Measurements from ENCODE around the gene CACNA1I. TPM values are rescaled to one million over a fixed set of nuclear protein-coding genes. Genes with fewer than 3 reads are reported as not detected.

Gene CACNA1I
- total RNA-seq, 2 experiments from 2014 or later: 0.36 to 0.57 TPM

- ChIA-PET POLR2A (no interaction called here), CTCF (interaction anchor here (1.2 kb wide), 1 partner anchor 388 kb away, joined by 3 read pairs; no protein-coding TSS in a partner anchor)
- Mint-ChIP-seq H3K4me3 (no peak overlapping the region), H3K36me3 (no peaks in the 10 kb centered on the region), H3K27me3 (no peaks in the 10 kb centered on the region), H3K4me1 (ENCODE audit: low read depth) (peaks cover 13% of the 10 kb centered on the region), H3K27ac (no peak overlapping the region), H3K9me3 (peaks cover 7% of the 10 kb centered on the region)
- intact Hi-C loops (cut with micrococcal nuclease): no loop called here
- no peak for DNase-seq
Measured at GRCh38 chr22:39635719-39636118, 65.2 kb downstream of the CACNA1I start.

DNA sequence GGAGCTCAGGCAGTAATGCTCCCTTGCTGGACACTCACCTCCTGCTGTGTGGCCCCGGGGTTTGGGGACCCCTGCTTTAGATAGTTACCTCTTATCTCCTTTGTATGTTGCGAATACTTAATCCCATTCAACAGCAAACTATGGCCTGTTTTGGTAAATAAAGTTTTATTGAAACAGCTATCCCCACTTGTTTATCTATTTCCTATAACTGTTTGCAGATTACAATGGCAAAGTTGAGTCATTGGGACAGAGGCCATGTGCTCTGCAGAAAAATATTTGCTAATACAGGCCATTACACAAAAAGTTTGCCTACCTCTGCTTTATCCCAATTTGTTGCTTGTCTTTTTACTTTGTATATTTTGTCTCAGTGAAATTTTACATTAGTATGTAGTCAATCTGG lies 68.4 kb downstream of the CACNA1I start:
- CTCF ChIA-PET: no interaction called here
- Mint-ChIP-seq H3K4me3 (no peak overlapping the region), H3K9me3 (peaks cover 7% of the 10 kb centered on the region), H3K27ac (no peak overlapping the region), H3K36me3 (no peaks in the 10 kb centered on the region), H3K27me3 (peaks cover 3% of the 10 kb centered on the region), H3K4me1 (ENCODE audit: low read depth) (peaks cover 9% of the 10 kb centered on the region)
- no peak for DNase-seq
- POLR2A ChIA-PET: no interaction called here
- intact Hi-C loops (cut with micrococcal nuclease): no loop called here

DNA sequence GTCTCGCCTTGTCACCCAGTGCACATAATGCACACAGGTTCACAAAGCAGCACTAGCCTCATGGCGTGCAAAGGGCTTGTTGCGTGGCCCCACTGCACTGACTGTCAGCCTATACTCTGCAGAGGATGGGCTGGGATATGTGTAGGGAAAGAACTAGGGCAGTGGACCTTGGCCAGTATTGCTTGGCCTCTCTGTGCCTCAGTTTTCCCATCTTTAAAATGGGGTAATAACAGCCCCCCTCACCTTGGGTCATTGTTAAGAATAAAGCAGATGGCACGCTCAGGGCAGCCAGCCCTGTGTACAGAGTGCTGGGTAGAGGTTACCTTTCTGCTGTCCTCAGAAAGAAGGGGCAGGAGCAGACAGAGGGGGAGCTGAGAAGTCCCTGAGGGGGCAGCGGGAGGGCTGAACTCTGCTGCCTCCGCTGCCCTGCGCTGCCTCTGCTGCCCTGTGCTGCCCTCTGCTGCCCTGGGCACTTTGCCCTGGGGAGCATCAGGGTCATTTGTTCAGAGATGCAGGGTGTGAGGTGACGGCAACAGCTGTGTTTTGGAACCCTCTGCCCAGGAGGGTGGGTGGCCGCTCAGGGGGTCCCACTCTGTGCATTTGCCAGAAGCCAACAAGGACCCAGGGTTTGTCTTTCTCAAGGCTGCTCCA lies 71.2 kb downstream of the CACNA1I start:
- no peak overlapping the region for H3K4me3 Mint-ChIP-seq
- no peak overlapping the region for H3K27ac Mint-ChIP-seq
- H3K36me3 Mint-ChIP-seq: no peaks in the 10 kb centered on the region
- intact Hi-C loops (cut with micrococcal nuclease): no loop called here
- H3K9me3 Mint-ChIP-seq: peaks cover 7% of the 10 kb centered on the region
- H3K27me3 Mint-ChIP-seq: peaks cover 3% of the 10 kb centered on the region
- H3K4me1 Mint-ChIP-seq (ENCODE audit: low read depth): no peaks in the 10 kb centered on the region
- ChIA-PET CTCF (no interaction called here), POLR2A (interaction anchor here (0.5 kb wide), 1 partner anchor 291 kb away, joined by 4 read pairs; no protein-coding TSS in a partner anchor)
- DNase-seq: no peak

- CTCF ChIA-PET: interaction anchor here (1.2 kb wide), 1 partner anchor 381 kb away, joined by 5 read pairs; no protein-coding TSS in a partner anchor
- Mint-ChIP-seq H3K36me3 (no peaks in the 10 kb centered on the region), H3K9me3 (peaks cover 7% of the 10 kb centered on the region), H3K4me1 (ENCODE audit: low read depth) (no peaks in the 10 kb centered on the region), H3K27me3 (peaks cover 3% of the 10 kb centered on the region), H3K27ac (no peak overlapping the region), H3K4me3 (no peak overlapping the region)
- POLR2A ChIA-PET: no interaction called here
- no peak for DNase-seq
- intact Hi-C loops (cut with micrococcal nuclease): no loop called here
Measured at GRCh38 chr22:39643311-39644083, 72.9 kb downstream of the CACNA1I start.

GRCh38 chr22:39645532-39645931 lies 75.0 kb downstream of the CACNA1I start:
- no peaks in the 10 kb centered on the region for H3K36me3 Mint-ChIP-seq
- no peaks in the 10 kb centered on the region for H3K9me3 Mint-ChIP-seq
- intact Hi-C loops (cut with micrococcal nuclease): no loop called here
- H3K27me3 Mint-ChIP-seq: peaks cover 3% of the 10 kb centered on the region
- ChIA-PET POLR2A (no interaction called here), CTCF (no interaction called here)
- DNase-seq: no peak
- no peak overlapping the region for H3K27ac Mint-ChIP-seq
- H3K4me3 Mint-ChIP-seq: no peak overlapping the region
- H3K4me1 Mint-ChIP-seq (ENCODE audit: low read depth): no peaks in the 10 kb centered on the region

DNA sequence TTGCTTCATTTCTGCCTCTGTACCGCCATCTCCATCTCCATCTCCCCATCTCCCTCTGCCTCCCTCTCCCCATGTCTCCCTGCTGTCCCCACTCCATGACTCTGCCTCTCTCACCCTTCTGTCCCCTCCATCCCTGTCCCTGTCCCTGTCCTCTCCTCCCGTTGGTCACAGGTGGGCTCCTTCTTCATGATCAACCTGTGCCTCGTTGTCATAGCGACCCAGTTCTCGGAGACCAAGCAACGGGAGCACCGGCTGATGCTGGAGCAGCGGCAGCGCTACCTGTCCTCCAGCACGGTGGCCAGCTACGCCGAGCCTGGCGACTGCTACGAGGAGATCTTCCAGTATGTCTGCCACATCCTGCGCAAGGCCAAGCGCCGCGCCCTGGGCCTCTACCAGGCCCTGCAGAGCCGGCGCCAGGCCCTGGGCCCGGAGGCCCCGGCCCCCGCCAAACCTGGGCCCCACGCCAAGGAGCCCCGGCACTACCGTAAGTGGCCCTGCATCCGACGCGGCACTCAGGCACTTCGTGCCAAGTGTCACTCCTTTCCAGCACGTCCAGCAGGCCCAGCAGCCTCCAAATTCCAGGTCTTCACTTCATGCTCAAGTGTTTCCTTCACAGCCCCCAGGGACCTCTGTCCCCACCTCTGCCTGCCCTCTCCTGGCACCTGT lies 76.0 kb downstream of the CACNA1I start:
- Mint-ChIP-seq H3K27ac (no peak overlapping the region), H3K27me3 (peaks cover 3% of the 10 kb centered on the region), H3K9me3 (no peaks in the 10 kb centered on the region), H3K4me3 (no peak overlapping the region), H3K4me1 (ENCODE audit: low read depth) (no peaks in the 10 kb centered on the region), H3K36me3 (no peaks in the 10 kb centered on the region)
- POLR2A ChIA-PET: no interaction called here
- CTCF ChIA-PET: no interaction called here
- DNase-seq: no peak
- intact Hi-C loops (cut with micrococcal nuclease): no loop called here

DNA sequence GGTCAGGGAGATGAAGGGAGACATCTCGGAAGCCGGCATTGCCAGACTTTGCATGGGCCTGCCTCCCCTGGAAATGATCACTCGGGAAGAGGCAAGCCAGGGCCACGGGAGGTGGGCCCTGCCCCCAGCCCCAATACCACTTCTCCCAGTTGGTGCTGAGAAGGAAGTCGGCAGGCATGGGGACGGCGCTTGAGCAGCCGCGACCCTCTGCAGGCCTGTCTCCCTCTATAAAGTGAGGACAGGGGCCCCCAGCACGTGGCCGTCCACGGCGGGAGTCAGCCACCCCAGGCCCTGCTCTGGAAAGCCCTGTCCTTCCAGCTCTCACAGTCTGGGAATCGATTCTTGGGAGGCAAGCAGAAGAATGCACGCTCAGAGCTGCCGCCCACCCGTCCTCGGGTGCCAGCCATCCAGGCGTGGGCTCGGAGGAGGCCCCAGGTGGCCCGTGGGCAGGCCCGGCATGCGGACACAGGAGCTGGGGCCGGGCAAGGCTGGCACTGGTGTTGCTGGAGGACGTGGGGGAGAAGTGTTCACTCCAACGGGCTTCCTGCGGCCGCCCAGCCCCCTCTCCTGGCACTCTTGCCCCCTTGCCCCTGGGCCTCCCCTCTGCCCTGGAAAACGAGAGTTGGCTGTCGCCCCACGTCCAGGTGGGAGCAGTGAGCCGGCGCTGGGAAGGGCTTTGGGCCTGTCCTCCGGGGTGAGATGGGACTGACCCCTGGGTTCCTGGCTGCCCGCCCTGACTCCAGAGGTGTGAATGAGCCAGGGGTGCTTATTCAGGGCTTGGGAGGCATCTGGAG lies 77.5 kb downstream of the CACNA1I start:
- intact Hi-C loops (cut with micrococcal nuclease): no loop called here
- no peaks in the 10 kb centered on the region for H3K4me1 Mint-ChIP-seq (ENCODE audit: low read depth)
- H3K9me3 Mint-ChIP-seq: no peaks in the 10 kb centered on the region
- H3K36me3 Mint-ChIP-seq: no peaks in the 10 kb centered on the region
- no peak for DNase-seq
- H3K27ac Mint-ChIP-seq: no peak overlapping the region
- POLR2A ChIA-PET: no interaction called here
- no peak overlapping the region for H3K4me3 Mint-ChIP-seq
- no peaks in the 10 kb centered on the region for H3K27me3 Mint-ChIP-seq
- CTCF ChIA-PET: no interaction called here

DNA sequence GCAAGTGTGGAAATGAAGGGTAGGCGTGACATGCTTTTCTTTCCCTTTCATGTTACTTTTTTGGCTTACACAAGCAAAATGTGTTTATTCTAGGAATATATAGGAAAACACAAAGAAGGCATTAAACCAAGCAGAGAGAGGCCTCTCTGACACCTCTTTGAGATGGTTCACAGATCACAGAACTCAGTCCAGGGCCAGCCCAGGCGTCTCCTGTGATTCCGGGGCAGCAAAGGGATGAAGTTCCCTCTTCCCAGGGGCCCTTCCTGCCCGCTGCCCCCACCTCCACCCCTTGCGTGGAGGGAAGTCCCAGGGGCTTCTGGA lies 78.0 kb downstream of the CACNA1I start:
- Mint-ChIP-seq H3K4me1 (ENCODE audit: low read depth) (no peaks in the 10 kb centered on the region), H3K9me3 (no peaks in the 10 kb centered on the region), H3K36me3 (no peaks in the 10 kb centered on the region), H3K27ac (no peak overlapping the region), H3K27me3 (no peaks in the 10 kb centered on the region), H3K4me3 (no peak overlapping the region)
- ChIA-PET POLR2A (no interaction called here), CTCF (no interaction called here)
- intact Hi-C loops (cut with micrococcal nuclease): no loop called here
- DNase-seq: no peak

DNA sequence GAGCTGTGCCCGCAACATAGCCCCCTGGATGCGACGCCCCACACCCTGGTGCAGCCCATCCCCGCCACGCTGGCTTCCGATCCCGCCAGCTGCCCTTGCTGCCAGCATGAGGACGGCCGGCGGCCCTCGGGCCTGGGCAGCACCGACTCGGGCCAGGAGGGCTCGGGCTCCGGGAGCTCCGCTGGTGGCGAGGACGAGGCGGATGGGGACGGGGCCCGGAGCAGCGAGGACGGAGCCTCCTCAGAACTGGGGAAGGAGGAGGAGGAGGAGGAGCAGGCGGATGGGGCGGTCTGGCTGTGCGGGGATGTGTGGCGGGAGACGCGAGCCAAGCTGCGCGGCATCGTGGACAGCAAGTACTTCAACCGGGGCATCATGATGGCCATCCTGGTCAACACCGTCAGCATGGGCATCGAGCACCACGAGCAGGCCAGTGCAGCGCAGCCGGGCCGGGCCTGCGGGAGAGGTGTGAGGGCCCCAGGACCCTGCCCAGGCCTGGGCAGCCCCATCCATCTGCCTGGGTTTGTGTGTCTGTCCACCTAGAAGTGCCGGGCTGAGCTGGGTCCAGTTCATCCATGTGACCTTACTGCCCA lies 79.0 kb downstream of the CACNA1I start:
- no peak for DNase-seq
- Mint-ChIP-seq H3K36me3 (no peaks in the 10 kb centered on the region), H3K4me3 (no peak overlapping the region), H3K9me3 (no peaks in the 10 kb centered on the region), H3K4me1 (ENCODE audit: low read depth) (no peaks in the 10 kb centered on the region), H3K27me3 (no peaks in the 10 kb centered on the region), H3K27ac (no peak overlapping the region)
- POLR2A ChIA-PET: no interaction called here
- intact Hi-C loops (cut with micrococcal nuclease): no loop called here
- CTCF ChIA-PET: no interaction called here

GRCh38 chr22:39651053-39651996 lies 80.8 kb downstream of the CACNA1I start:
- ChIA-PET POLR2A (no interaction called here), CTCF (interaction anchor here (1.0 kb wide), 1 partner anchor 117 kb away, joined by 3 read pairs; no protein-coding TSS in a partner anchor)
- H3K36me3 Mint-ChIP-seq: no peaks in the 10 kb centered on the region
- DNase-seq: no peak
- no peaks in the 10 kb centered on the region for H3K9me3 Mint-ChIP-seq
- intact Hi-C loops (cut with micrococcal nuclease): no loop called here
- no peak overlapping the region for H3K27ac Mint-ChIP-seq
- no peaks in the 10 kb centered on the region for H3K4me1 Mint-ChIP-seq (ENCODE audit: low read depth)
- no peaks in the 10 kb centered on the region for H3K27me3 Mint-ChIP-seq
- no peak overlapping the region for H3K4me3 Mint-ChIP-seq

- POLR2A ChIA-PET: no interaction called here
- Mint-ChIP-seq H3K27me3 (no peaks in the 10 kb centered on the region), H3K4me1 (ENCODE audit: low read depth) (peaks cover 16% of the 10 kb centered on the region), H3K36me3 (no peaks in the 10 kb centered on the region), H3K27ac (no peak overlapping the region), H3K4me3 (no peak overlapping the region), H3K9me3 (no peaks in the 10 kb centered on the region)
- intact Hi-C loops (cut with micrococcal nuclease): no loop called here
- no peak for DNase-seq
- CTCF ChIA-PET: no interaction called here
Measured at GRCh38 chr22:39652990-39653786, 82.6 kb downstream of the CACNA1I start.

All from activated CD4-positive, alpha-beta memory T cell treated with anti-CD3 and anti-CD28 coated beads for 36 hours (primary cell).